ENCODE data around the gene CD46.

GRCh38 chr1:207797229-207797973, 45.5 kb downstream of the CD46 start:
- TF ChIP-seq ZFX (IDR thresholded peaks at IDR 0.05) = no peak
- TF ChIP-seq POLR2A (IDR thresholded peaks at IDR 0.05; ENCODE audit: borderline replicate concordance, extremely low read depth, insufficient read depth, insufficient read length) = no peak
- no peak for TF ChIP-seq MAX (IDR thresholded peaks at IDR 0.05)
- peak; percentile 69 to 83 (median 80) for TF ChIP-seq CTCF (IDR thresholded peaks at IDR 0.05 in 2 of 3, conservative IDR thresholded peaks at IDR 0.05 in 1 of 3; ENCODE audit: borderline replicate concordance in 1 of 3, insufficient read depth in 1 of 3, low read depth in 2 of 3, low read length in 2 of 3)
- TF ChIP-seq CEBPB (IDR thresholded peaks at IDR 0.05; ENCODE audit: low read depth) = no peak
- TF ChIP-seq SRF (IDR thresholded peaks at IDR 0.05; ENCODE audit: low read depth) = no peak
- TF ChIP-seq CBX3 (IDR thresholded peaks at IDR 0.05; ENCODE audit: low read depth) = no peak; the same call in 1 of the 2 replicates
- TF ChIP-seq RAD21 (IDR thresholded peaks at IDR 0.05; ENCODE audit: low read depth) = peak; percentile 75
- TF ChIP-seq YY1 (IDR thresholded peaks at IDR 0.05; ENCODE audit: extremely low read depth, insufficient replicate concordance, low read depth, low read length) = no peak

All from HCT116 (cell line).